Measurements from ENCODE around the gene ARID2. TPM values are rescaled to one million over a fixed set of nuclear protein-coding genes. Genes with fewer than 3 reads are reported as not detected.

The ARID2 gene
- total RNA-seq, 1 donor from 2014 or later: 30.2 TPM

DNA sequence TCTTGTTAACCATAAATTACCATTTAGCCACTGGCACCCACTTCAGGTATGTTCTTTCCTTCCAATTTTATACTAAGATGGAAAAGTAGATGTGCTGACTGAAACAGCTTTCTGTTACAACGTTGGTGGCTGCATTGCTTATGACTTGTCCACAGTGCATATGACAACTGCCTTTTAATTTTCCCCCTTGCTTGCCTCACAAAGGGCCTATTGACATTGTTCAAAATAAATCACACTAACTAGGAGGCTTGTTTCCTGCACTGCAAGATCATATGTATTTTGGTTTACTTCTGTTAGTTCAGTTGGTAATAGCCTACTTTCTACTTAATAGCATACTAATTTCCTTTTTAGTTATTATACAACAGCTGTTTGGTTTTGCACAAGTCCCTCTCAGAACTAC, 205.4 kb downstream of the ARID2 start:
- no peak for TF ChIP-seq CTCF (IDR thresholded peaks at IDR 0.05)
- DNase-seq (no peak), ATAC-seq (no peak)
- intact Hi-C loops (cut with DNase I): no loop called here
- Histone ChIP-seq H3K36me3 (peaks cover 39% of the 10 kb centered on the region), H3K9me3 (no peaks in the 10 kb centered on the region), H3K4me3 (no peak overlapping the region), H3K27me3 (no peaks in the 10 kb centered on the region), H3K4me1 (no peaks in the 10 kb centered on the region), H3K27ac (no peak overlapping the region)

DNA sequence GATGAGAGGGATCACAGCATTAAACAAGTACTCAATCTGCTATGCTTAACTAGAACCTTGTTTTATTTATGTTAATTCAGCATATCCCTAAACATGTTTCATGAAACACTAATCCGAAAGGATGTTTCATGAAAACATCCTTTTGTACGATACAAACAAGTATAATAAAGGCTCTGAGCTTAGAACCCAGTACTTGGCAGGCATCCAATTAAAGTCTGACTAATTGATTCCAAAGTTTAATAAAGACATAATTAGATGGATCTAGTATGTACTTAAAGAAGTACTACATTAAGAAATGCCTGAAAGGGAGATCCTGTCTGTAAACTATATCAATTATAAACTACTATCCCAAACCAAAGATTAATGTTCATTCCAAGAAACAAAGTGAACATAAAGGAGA, 209.1 kb downstream of the ARID2 start:
- Histone ChIP-seq H3K9me3 (no peaks in the 10 kb centered on the region), H3K36me3 (peaks cover 29% of the 10 kb centered on the region), H3K4me1 (no peaks in the 10 kb centered on the region), H3K27me3 (no peaks in the 10 kb centered on the region), H3K27ac (no peak overlapping the region), H3K4me3 (no peak overlapping the region)
- DNase-seq (no peak), ATAC-seq (no peak)
- intact Hi-C loops (cut with DNase I): no loop called here
- TF ChIP-seq CTCF (IDR thresholded peaks at IDR 0.05): no peak

DNA sequence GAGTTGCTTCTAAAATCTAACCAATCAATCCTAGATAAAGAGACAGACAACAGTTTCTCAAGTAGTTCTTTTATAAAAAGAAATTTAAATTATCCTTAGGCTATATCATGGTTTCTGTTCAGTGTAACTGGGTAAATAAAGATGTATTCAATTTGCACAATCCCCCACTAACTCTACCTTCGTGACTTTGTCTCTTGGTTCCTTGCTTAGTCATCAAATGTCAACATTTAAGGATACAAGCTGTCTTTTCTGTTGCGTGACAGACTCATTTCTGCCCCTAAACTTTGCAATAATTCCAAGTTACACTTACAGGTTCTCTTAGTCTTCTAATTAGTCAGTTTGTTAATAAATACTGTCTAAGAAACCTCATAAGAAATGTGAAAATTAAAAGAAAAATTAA, 210.3 kb downstream of the ARID2 start:
- DNase-seq (no peak), ATAC-seq (no peak)
- no peak for TF ChIP-seq CTCF (IDR thresholded peaks at IDR 0.05)
- no peaks in the 10 kb centered on the region for H3K4me1 ChIP-seq
- H3K27me3 ChIP-seq: no peaks in the 10 kb centered on the region
- H3K9me3 ChIP-seq: no peaks in the 10 kb centered on the region
- intact Hi-C loops (cut with DNase I): no loop called here
- H3K27ac ChIP-seq: no peak overlapping the region
- no peak overlapping the region for H3K4me3 ChIP-seq
- H3K36me3 ChIP-seq: peaks cover 39% of the 10 kb centered on the region

DNA sequence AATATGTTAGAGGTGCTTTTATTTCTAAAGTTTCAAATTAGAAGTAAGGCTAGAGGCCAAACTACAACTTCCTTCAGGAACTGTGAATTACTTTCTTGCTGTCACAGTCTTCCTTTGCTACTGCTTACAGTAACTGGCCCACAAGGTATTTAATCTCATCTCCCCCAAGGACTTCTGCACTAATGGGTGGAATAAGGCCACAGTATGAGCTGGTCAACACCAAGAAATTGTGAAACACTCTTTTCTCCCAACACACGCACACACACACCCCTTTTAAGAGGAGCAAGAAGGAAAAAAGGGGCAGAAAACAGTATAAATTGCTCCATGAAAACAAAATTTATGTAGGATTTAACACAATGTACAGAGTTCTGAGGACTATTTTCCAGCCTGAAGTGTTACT, 215.3 kb downstream of the ARID2 start:
- H3K27me3 ChIP-seq: no peaks in the 10 kb centered on the region
- H3K36me3 ChIP-seq: peaks cover 75% of the 10 kb centered on the region
- no peak overlapping the region for H3K27ac ChIP-seq
- H3K4me3 ChIP-seq: no peak overlapping the region
- H3K9me3 ChIP-seq: no peaks in the 10 kb centered on the region
- TF ChIP-seq CTCF (IDR thresholded peaks at IDR 0.05): no peak
- intact Hi-C loops (cut with DNase I): no loop called here
- H3K4me1 ChIP-seq: no peaks in the 10 kb centered on the region
- ATAC-seq: no peak
- DNase-seq: no peak

DNA sequence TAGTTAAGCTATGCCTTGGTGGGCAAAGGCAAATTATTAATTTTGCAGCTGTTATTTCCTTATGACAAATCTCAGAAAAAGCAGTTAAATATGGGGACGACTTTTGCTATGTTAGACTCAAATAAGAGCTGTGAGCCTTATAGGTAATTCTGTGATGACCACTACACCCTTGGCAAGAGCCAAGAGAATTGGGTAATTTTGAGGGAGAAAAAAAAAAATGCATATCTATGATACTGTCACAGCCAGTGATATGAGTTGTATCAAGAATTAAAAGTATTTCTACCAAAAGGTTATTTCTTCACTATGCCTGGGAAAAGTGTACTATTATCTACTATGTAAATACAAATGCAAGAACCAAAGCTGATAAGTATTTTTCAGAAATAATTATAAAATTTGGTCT, 216.9 kb downstream of the ARID2 start:
- no peak for TF ChIP-seq CTCF (IDR thresholded peaks at IDR 0.05)
- no peak for DNase-seq
- ATAC-seq: no peak
- Histone ChIP-seq H3K36me3 (peaks cover 74% of the 10 kb centered on the region), H3K27me3 (no peaks in the 10 kb centered on the region), H3K4me1 (no peaks in the 10 kb centered on the region), H3K9me3 (no peaks in the 10 kb centered on the region), H3K27ac (no peak overlapping the region), H3K4me3 (no peak overlapping the region)
- intact Hi-C loops (cut with DNase I): no loop called here

DNA sequence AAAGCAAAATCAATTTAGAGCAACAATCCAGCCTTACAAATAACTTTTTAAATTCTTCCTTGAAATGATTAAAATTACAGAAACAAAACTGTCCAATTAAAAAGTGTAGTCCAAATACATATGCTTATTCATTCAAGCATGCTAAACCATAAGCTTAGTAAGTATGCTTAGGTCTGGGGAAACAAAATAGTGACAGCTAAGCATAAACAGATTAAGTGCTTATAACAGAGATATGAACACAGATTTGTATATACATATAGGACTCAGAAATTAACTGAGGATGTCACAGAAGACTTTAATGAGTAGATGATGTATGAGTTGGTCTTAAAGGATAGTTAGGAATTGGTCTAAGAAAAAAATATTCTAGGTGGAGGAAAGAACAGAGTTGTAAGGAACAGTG, 219.0 kb downstream of the ARID2 start:
- DNase-seq: no peak
- Histone ChIP-seq H3K9me3 (no peaks in the 10 kb centered on the region), H3K27me3 (no peaks in the 10 kb centered on the region), H3K4me3 (no peak overlapping the region), H3K27ac (no peak overlapping the region), H3K4me1 (no peaks in the 10 kb centered on the region), H3K36me3 (peaks cover 66% of the 10 kb centered on the region)
- ATAC-seq: no peak
- intact Hi-C loops (cut with DNase I): no loop called here
- TF ChIP-seq CTCF (IDR thresholded peaks at IDR 0.05): no peak

Measured in upper lobe of right lung (tissue), 1 donor.